NCI-H2107 treated with DMSO at 0.1 percent for 48 hours (cell line): ENCODE measurements around the gene MT1A.
A peak's percentile ranks its signal among the peaks of the same experiment; 100 is the strongest.
"Not testable (repeated sequence)": the region's sequence is repeated elsewhere in the genome, so short reads cannot be mapped to it uniquely, and the experiment has no call there.

Experiments used
- DNase-seq: peaks from one replicate; lab custom pipeline; 2025; ENCODE audit not compliant: unreplicated experiment; lab: John Stamatoyannopoulos, UW

MT1A gene

DNA sequence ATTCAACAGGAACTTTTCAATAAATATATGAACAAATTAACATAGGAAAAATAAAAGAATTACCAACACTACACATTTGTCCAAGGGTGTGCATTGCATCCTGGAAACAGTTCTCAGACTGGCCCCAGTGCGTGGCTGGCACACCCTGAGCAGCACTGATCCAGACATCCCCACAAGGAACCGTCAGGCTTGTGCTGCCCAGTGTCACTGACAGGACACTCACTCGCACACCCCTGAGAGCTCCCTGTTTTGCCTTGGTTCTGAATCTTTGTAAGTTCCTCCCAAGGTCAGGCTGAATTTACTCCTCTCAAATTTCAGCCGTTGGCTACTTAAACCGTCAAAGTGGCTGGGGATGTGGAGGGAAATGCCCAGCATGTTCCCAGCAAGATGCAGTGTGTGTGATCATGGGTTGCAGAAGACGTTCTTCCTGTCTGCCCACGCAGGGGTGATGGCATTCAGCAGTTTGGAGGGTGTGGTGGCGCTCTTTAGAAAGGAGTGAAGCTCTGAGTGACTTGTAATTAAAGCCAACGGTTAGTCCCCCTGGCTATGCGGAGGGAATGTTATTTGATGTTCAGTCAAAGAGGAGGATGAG lies 28.4 kb upstream of the MT1A start:
- peak; percentile 12 for DNase-seq

DNA sequence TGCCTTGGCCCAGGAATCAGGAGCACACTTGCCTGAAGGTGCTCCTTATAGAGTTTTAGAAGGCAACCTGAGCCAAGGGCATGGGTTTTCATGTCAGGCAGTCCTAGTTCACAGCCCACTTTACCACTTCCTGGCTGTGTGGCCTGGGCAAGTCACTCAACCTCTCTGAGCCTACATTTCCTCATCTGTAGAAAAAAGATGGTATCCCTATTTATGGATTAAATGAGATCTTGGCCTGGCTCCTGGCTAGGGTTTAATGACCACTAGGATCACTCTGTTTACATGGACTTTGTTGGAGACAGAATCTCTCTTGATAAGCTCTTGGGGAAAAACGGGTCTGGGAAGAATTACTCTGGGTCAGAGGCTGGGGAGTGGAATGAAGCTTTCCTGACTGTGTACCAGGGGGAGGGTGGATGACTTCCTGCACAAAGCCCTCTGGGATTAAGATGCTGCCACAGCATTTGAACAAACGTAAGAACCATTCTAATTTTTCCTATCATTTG lies 27.8 kb upstream of the MT1A start:
- DNase-seq: no peak

DNA sequence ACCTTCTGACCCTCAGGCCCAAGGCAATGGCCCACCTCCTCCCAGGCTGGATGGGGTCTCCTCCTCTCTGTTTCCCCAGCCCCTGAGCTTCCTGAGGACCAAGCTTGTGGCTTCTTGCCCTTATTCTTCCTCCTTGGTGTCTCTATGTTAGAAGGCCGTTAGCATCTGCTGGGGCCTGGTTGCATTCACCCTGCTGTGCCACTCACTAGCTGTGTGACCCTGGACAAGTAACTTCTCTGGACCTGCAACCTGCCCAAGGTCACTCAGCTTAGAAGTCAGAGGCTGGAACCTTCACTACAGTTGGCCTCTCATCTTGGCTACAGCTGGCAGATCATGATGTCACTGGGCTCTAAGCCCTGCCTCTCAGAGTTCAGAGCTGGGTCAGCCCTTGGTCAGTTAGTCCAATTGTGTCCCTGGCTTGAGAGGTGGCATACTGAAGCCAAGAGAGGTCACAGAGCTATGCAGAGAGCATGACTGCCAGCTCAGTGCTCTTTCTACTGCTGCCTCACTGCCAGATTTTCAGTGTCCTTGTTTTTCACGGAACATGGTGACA lies 27.1 kb upstream of the MT1A start:
- no peak for DNase-seq

DNA sequence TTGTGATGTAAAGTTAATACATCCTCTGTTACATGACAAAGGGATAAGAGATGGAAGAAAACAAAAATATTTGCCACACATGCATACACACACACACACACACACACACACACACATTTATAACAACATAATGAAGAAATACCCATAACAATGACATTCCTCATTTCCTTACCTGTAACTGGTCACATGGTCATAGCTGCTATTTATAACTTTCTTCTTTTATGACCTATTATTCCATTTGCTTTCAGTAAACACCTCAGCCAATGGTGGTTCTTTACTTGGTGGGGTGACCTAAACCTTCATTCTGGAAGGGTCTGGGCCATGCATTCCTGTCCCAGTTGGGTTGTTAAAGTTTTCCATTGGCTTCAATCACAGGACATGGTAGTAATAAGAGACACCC lies 24.8 kb upstream of the MT1A start:
- DNase-seq: no peak

DNA sequence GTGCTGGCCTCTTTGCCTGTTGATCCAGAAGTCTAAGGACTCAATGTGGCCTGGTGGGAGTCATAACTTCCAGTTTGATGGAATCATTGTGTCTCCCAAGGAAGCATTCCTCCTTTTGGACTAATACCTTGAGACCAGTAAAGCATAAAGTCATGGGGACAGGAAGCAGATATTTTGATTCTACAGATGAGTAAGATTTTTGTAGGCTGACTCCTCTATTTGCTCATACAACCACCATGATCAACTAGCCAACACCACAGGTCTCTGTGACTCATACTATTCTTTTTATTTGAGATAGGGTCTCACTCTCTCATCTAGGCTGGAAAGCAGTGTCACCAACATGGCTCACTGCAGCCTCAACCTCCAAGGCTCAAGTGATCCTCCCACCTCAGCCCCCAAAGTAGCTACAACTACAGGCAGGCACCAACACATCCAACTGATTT lies 23.9 kb upstream of the MT1A start:
- DNase-seq: no peak

DNA sequence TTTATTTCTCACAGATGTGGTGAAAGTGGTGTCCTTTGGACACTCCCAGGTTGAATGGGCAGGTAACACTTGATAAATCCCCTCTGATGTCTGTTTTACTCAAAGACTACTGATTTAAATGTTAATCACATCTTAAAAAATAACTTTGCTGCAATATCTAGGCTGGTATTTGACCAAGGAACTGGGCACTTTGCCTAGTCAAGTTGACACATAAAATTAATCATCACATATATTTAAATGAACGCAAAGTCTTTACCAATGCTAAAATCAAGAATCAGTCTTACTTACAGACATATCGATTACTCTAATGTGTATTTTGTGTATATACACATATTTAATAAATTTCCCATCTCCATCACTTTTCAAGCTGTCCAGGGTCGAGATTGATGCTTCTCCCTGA lies 23.1 kb upstream of the MT1A start:
- DNase-seq: no peak

DNA sequence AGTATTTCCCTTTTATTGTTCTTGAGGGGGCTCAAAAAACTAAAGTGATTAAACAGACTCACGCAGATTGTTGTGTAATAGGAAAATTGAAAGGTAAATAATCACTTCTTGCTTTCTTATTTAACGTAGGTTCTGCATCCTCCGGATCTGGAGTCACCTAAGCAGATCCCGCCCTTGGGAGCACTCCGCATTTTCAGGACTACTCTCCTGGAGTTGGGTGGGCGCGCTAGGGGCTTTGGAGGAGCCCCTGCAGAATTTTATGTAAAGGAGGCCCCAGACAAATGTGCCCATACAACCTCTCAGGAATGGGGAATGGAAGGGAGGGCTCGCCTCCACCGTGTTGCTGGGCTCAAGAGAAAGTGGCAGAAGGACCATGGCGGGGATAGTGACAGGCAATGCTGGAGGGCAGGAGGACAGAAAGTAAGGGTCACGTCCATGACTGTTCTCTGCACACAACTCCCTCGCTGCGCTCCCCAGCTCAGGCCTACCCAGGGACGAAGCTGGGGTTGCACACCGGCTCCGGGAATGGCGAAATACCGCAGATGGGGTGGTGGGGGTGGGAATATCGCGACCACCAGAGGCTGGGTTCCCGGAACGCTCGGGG lies 21.8 kb upstream of the MT1A start:
- DNase-seq: no peak

DNA sequence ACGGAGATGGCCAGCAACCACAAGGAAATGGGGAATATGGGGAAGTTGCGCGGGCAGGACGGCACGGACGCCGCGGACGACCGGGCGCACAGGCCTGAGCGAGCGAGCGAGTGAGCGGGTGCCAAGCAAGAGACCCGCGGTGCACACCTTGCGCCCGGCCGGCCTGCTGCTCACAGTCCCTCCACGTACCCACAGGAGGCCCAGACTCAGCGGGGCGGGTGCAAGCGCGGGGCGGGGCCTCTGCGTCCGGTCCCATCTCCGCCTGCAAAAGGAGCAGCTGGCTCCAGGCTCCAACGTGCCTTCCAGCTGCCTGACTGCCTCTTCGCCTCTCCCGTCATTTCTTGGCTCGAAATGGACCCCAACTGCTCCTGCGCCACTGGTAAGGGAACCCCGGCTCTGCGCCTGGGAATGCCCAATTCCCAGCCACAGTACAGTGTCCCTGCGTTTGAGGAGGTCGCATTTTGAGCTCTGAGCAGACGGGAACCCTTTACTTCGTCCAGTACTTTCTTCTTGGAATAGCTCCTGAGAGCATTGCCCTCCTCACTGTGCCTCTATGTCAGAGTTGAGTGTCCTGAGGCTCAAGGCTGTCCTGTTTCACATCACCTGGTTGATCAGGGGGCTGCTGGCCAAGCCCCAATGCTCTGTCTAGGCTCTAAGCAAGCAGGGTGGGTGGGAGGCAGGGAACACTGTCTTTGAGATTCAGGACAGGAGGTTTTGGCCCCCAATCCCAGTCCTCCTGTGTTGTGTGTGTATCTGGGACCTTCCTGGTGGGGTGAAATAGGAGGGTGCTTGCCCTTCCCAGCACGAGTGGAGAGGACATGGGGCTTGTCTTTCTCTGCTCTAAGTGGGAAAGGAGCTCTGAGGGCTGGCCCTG lies 21.0 kb upstream of the MT1A start:
- no peak for DNase-seq

DNA sequence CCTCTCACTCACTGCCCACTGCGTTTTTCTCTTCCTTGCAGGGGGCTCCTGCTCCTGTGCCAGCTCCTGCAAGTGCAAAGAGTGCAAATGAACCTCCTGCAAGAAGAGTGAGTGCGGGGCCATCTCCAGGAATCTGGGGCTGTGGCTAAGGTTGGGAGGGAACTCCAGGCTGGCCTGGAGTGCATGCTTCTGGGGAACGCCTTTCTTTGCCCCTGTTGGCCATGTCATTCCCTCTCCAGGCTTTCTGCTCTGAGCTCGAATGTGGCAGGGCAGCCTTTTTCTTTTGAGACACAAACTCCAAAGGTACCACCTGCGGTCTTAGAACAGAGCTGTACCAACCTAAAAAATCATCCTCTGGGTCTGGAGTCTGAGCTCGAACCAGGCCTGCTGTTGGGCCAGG lies 20.3 kb upstream of the MT1A start:
- DNase-seq: no peak

DNA sequence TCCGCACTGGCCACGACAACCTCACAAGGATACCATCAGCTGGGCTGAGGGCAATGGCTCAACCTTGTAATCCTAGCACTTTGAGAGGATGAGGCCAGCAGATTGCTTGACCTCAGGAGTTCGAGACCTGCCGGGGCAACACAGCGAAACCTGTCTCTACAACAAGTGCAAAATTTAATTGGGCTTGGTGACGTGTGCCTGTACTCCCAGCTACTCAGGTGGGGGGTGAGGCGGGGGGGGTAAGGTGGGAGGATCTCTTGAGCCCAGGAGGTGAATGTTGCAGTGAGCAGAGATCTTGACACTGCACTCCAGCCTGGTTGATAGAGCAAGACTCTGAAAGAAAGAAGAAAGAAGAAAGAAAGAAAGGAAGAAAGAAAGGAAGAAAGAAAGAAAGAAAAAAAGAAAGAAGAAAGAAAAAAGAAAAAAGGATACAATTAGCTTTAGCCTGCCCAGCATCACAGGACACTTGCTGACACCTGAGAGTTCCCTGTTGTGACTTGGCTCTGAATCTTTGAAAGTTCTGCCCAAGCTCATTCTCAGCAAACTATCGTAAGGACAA lies 18.0 kb upstream of the MT1A start:
- no peak for DNase-seq

DNA sequence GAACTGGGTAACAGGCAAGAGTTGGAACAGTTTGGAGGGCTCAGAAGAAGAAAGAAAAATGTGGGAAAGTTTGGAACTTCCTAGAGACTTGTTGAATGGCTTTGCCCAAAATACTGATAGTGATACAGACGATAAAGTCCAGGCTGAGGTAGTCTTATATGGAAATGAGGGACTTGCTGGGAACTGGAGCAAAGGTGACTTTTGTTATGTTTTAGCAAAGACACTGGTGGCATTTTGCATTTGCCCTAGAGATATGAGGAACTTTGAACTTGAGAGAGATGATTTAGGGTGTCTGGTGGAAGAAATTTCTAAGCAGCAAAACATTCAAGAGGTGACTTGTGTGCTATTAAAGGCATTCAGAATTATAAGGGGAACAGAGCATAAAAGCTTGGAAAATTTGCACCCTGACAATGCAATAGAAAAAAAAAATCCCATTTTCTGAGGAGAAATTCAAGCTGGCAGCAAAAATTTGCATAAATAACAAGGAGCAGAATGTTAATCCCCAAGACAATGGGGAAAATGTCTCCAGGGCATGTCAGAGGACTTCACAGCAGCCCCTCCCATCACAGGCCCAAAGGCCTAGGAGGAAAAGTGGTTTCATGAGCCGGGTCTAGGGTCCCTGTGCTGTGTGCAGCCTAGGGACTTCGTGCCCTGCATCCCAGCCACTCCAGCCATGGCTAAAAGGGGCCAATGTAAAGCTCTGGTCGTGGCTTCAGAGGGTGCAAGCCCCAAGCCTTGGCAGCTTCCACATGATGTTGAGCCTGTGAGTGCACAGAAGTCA lies 16.6 kb upstream of the MT1A start:
- not testable (repeated sequence) for DNase-seq

DNA sequence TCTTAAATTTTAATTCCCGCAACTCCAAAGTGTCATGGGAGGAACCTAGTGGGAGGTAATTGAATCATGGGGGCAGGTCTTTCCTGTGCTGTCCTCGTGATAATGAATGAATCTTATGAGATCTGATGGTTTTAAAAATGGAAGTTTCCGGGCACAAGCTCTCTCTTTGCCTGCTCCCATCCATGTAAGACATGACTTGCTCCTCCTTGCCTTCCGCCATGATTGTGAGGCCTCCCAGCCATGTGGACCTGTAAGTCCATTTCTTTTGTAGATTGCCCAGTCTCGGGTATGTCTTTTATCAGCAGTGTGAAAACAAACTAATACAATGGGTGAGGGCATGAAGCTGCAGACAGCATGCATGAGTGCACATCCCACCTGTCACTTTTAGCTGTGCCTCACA lies 15.3 kb upstream of the MT1A start:
- DNase-seq: not testable (repeated sequence)

DNA sequence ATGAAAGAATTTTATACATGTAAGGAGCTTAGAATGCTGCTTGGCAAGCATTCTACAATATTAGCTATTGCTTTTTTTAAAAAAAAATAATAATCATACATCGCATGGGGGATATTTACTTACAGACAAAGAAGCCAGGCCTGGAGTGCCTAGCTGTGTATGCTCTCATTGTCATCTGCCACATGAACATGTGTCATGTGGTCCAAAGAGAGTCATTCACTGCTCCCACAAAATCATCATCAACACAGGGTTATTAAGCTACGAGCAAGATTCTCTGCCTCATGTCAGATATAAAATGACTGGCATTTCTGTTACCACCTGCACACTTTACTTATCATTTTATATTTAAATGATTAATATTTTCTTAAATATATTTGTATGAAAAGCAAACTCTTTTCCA lies 14.8 kb upstream of the MT1A start:
- no peak for DNase-seq

DNA sequence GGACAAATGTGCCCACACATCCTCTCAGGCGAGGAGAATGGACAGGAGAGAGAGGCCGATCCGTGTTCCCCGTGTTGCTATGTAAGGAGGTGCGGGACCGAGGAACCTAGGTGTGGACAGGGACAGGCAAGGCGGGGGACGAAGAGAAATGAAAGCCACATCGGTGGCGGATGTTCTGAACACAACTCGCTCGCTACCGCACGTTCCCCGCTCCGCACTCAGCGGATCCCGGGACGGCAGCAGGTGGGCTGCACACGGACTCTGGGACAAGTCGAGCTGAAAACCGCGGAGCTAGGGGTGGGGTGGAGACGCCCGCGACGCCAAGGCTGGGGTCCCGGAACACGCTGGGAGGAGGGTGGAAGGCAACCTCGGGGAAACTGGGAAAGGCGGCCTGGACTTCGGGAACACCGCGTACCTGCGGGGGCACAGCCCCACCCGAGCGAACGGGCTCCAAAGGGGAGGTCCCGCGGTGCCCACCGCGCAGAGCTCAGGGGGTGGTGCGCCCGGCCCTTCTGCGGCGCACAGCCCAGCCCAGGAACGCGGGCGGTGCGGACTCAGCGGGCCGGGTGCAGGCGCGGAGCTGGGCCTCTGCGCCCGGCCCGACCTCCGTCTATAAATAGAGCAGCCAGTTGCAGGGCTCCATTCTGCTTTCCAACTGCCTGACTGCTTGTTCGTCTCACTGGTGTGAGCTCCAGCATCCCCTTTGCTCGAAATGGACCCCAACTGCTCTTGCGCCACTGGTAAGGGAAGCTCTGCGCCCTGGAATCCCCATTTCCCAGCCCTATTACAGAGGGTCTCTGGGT lies 13.1 kb upstream of the MT1A start, which contains the start of gene MT1E:
Gene MT1E (plus strand): TSS at position 642 of the 803 bp plus-strand sequence. CDS start 71 bp downstream, at position 713.
- no peak for DNase-seq

DNA sequence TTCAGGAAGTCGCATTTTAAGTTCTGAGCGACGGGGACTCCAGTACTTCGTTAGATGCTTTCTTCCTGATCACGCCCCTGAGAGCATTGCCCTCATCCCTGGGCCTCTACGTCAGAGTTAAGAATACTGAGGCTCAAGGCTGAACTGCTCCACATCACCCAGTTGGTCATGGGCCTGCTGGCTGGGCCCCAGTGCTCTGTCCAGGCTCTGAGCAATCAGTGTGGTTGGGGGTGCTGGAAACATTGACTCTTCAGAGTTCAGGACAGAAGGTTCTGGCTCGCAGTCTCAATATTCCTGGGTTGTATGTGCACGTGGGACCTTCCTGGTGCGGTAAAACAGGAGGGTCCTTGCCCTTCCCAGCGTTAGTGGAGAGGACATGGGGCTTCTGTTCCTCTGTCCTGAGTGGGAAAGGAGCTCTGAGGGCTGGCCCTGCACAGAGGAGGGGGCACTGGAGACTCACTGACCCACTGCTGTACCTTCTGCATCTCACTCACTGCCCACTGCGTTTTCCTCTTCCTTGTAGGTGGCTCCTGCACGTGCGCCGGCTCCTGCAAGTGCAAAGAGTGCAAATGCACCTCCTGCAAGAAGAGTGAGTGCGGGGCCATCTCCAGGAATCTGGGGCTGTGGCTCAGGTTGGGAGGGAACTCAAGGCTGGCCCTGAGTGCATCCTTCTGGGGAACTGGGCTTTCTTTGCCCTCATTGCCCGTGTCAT lies 12.4 kb upstream of the MT1A start:
- DNase-seq: no peak

DNA sequence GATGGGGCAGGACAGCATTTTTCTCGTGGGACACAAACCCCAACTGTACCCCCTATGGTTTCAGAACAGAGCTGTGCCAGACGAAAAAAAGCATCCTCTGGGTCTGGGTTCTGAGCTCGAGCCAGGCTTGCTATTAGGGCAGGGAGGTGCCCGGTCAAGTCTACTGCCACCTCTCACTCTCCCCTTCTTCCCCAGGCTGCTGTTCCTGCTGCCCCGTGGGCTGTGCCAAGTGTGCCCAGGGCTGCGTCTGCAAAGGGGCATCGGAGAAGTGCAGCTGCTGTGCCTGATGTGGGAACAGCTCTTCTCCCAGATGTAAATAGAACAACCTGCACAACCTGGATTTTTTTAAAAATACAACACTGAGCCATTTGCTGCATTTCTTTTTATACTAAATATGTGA lies 11.8 kb upstream of the MT1A start:
- DNase-seq: no peak

DNA sequence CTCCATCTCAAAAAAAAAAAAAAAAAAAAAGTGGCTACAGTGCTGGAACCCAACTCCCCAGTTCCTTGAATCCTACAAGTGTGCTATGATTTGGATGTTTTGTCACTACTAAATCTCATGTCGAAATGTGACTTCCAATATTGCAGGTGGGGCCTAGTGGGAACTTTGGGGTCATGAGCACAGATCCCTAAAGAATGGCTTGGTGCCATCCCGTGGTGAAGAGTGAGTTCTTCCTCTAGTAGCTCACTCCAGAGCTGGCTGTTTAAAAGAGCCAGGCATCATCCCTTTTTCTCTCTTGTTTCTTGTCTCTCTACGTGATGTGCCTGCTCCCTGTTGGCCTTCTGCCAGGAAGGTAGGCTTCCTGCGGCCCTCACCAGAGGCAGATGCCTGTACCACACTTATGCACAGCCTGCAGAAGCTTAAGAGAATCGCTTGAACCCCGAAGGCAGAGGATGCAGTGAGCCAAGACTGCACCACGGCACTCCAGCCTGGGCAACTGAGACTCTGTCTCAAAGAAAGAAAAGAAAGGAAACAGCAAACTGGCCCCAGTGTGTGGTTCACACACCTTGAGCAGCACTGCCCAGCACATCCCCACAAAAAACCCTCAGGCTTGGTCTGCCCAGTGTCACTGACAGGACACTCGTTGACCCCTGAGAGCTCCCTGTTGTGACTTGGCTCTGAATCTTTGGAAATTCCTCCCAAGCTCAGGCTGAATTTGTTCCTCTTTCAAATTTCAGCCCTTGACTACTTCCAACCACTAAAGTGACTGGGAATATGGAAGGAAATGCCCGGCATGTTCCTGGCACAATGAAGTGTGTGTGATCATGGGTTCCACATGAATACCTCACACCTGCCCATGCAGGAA lies 9.7 kb upstream of the MT1A start:
- no peak for DNase-seq

DNA sequence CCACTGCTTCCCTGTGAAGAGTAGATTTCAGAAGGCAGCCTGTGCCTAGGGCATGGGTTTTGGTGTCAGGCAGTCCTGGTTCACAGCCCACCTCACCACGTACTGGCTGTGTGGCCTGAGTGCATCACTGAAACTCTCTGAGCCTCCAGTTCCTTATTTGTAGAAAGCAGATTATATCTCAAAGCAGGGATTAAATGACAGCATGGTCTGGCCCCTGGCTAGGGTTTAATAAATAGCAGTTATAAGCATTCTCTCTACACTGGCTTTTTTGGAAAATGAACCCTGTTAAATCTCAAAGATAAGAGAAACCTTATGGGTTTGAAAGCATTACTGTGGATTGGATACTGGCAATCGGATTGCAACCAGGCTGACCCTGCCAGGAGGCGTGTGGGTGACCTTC lies 8.9 kb upstream of the MT1A start:
- no peak for DNase-seq
